D721Med (cell line): Measurements from ENCODE around the gene NRXN3.

Experiments used
- DNase-seq: peaks from one replicate; pipeline ENCODE4 v3.0.0; 2011; ENCODE audit warnings: low spot score; ENCODE audit not compliant: insufficient read length
- FAIRE-seq: peaks from 2 replicates; lab custom pipeline; 2011; peaks lifted over from hg19 to GRCh38; lab: Jason Lieb, UNC
- CTCF ChIP-seq: IDR thresholded peaks from 2 replicates; pipeline ENCODE4 v1.5.1; 2012; ENCODE audit warnings: mild to moderate bottlenecking, control low read depth; ENCODE audit not compliant: insufficient read depth; ENCODE audit errors: missing control alignments

The NRXN3 gene

DNA sequence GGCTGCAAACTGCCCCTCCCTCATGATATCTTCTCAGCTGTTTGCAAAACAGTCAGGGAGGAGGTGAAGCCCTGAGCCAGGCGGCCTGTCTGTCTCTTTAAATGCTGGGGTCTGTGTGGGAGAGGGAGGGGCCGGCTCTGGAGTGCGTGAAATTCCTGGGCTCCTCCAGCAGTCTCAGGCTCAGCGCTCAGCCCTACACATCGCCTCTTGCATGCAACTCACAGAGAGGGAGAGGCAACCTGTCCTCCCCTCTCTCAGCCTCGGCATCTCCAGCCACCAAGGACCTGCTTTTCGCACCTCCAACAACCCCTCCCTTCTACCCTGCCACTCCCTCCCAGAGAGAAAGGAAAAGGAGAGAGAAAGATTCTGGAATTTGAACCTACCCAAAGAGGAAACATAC, at the start of gene NRXN3:
Gene NRXN3 (plus strand): TSS at position 171 of the 400 bp plus-strand sequence. CDS start 72,721 bp downstream, outside the sequence.
- no peak for TF ChIP-seq CTCF
- FAIRE-seq = no peak
- DNase-seq = no peak

DNA sequence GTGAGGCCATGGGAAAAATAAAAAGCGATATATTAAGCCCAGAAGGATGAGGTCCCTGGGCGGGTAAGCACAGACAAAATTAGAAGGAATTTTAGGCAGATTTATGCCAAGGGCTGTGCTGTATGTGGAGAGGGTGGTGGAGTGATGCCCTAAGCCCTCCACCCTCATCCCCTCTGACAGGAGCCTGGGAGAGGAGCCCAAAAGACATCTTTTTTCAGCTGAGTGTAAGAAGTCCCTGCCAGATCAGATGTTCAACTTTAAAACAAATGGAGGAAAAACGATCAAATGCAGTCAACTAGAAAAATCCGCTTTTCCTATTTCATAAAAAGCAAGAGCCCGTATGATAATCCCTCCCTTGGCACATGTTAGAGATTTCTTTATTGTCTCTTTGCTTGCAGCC, 47.7 kb upstream of the NRXN3 start:
- DNase-seq (no peak), FAIRE-seq (no peak)
- TF ChIP-seq CTCF = no peak

DNA sequence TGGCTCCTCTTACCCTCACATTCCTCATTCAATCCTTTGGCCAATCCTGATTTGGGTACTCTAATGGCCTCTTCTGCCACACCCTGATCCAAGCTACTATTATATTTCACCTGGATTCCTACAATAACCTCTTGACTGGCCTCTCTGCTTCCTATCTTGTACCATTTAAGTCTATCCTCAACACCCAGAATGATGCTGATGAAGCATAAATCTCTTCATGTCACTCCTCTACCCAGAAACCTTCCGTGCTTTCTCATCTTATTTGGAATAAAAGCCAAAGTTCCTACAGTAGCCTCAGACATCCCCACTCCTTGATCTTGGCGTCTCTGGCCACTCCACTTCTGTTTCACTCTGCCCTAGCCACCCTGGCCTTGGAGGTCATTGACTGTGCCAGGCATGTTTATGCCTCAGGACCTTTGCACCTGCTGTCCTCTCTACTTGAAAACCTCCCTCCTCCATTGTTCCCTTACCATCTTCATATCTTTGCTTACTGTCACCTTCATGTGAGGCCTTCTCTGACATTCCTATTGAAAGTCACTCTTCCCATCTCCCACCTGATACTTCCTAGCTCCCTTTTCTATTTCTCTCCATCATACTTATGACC, 46.4 kb upstream of the NRXN3 start:
- DNase-seq (no peak), FAIRE-seq (no peak)
- no peak for TF ChIP-seq CTCF

DNA sequence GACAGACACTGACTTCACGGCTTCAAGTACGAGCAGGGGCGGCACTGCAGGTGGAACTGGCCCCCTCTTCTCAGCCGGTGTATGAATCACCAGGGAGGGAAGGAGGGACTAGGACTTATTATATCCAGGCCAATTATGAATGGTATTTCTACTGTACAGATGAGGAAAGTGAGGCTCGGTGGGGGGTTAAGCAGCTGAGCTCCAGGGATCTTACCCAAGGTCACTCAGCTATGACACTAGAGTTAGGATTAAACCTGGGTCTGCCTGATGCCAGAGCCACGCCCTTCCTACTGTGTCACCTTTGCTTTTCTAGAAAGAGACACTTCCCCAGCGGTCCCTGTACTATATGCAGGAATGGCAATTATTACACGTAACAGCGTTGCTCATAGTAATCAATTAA, 42.2 kb upstream of the NRXN3 start:
- DNase-seq = no peak
- no peak for TF ChIP-seq CTCF

DNA sequence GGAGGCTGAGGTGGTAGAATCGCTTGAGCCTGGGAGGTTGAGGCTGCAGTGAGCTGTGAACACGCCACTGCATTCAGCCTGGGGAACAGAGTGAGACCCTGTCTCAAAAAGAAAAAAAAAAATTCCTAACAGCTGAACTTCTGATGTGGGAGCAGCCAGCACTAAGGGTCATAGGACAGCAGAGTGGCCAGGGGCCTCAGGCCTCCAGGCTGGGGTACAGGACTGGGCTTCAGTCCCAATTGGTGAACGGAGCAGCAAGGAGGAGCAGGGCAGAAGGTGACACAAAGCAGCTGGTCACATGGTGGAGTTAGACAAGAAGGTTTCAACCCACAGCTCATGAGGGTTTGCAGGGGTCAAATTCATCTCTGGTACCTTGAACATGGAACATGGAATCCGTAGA, 40.8 kb upstream of the NRXN3 start:
- FAIRE-seq (no peak), DNase-seq (no peak)
- TF ChIP-seq CTCF = no peak

More for the DNA sequence above, 42.2 kb upstream of the NRXN3 start:
- no peak for FAIRE-seq

- FAIRE-seq = no peak
Measured at GRCh38 chr14:78130356-78130755, 39.8 kb upstream of the NRXN3 start.

More at GRCh38 chr14:78130356-78130755, 39.8 kb upstream of the NRXN3 start:
- DNase-seq = no peak
- no peak for TF ChIP-seq CTCF
